Upper lobe of left lung (tissue), 6 donors: ENCODE data around the gene CCDC142. TPM values are rescaled to one million over a fixed set of nuclear protein-coding genes. Genes with fewer than 3 reads are reported as not detected.
"Not testable (repeated sequence)": the region's sequence is repeated elsewhere in the genome, so short reads cannot be mapped to it uniquely, and the experiment has no call there.

Experiments used
- ATAC-seq, 2 donors: fragments of 200-7000 bp; cut with Tn5 transposase; one replicate each; pipeline ENCODE4 v1.9.1; 2022; ENCODE audit warnings: mild to moderate bottlenecking in 2 of 2, moderate library complexity in 2 of 2; ENCODE audit not compliant: low FRiP score in 2 of 2
- DNase-seq, 2 donors: peaks; one replicate each; pipeline ENCODE4 v3.0.0-alpha.2; 2019 to 2020
- H3K27ac ChIP-seq, 4 donors: fragments of 200-600 bp; sonication (generic); one replicate each; pipeline ENCODE4 v1.5.1; 2016 to 2019
- H3K27me3 ChIP-seq, 4 donors: fragments of 200-600 bp; sonication (generic); one replicate each; pipeline ENCODE4 v1.5.1; 2017 to 2019
- H3K36me3 ChIP-seq, 4 donors: fragments of 200-600 bp; sonication (generic); one replicate each; pipeline ENCODE4 v1.5.1; 2016 to 2019
- H3K4me1 ChIP-seq, 4 donors: fragments of 200-600 bp; sonication (generic); one replicate each; pipeline ENCODE4 v1.5.1; 2018 to 2019
- H3K4me3 ChIP-seq, 4 donors: fragments of 200-600 bp; sonication (generic); one replicate each; pipeline ENCODE4 v1.5.1; 2017 to 2019; ENCODE audit warnings: mild to moderate bottlenecking in 2 of 4, moderate library complexity in 1 of 4
- H3K9me3 ChIP-seq, 4 donors: fragments of 200-600 bp; sonication (generic); one replicate each; pipeline ENCODE4 v1.5.1; 2018 to 2019
- CTCF ChIP-seq, 6 experiments: fragments of 450-650 bp in 4 of 6; fragments of 200-600 bp in 2 of 6; sonication (generic) in 2 of 6; IDR thresholded peaks; one replicate each; pipeline ENCODE4 v1.5.1; 2016 to 2019; ENCODE audit warnings: antibody characterized with exemption in 6 of 6
- EP300 ChIP-seq, 4 donors: sonication (generic); formaldehyde crosslinking; IDR thresholded peaks; one replicate each; pipeline ENCODE4 v1.5.1; 2017; ENCODE audit warnings: antibody characterized with exemption in 4 of 4, control low read depth in 2 of 4
- POLR2A ChIP-seq, 4 donors: fragments of 450-650 bp; IDR thresholded peaks; one replicate each; pipeline ENCODE4 v1.5.1; 2016 to 2017; ENCODE audit warnings: antibody characterized with exemption in 4 of 4, mild to moderate bottlenecking in 2 of 4
- POLR2AphosphoS5 ChIP-seq, 2 donors: sonication (generic); formaldehyde crosslinking; IDR thresholded peaks; one replicate each; pipeline ENCODE4 v1.5.1; 2017; ENCODE audit warnings: antibody characterized with exemption in 2 of 2
- WGBS, 2 donors: methylation state at CpG; one replicate each; pipeline ENCODE4 v1.1.5; 2017 to 2018; 5-methylcytosine and 5-hydroxymethylcytosine counted together
- total RNA-seq, 6 donors: library from RNA; depleted of rRNA in 4 of 6; stranded (reverse); fragments of >200 nt in 4 of 6; gene quantifications; one replicate each; pipeline versions ENCODE4 v1.1.0 to v1.2.1, GENCODE V29; 2016 to 2021
- donor health status: DM: no; HTN: no; CAD: no; lungs with moderate emphysema.
- donor health status: DM: no; HTN: yes; CAD: no; lungs with severe emphysema.

CCDC142 gene
- total RNA-seq, 6 donors from 2014 or later: 14.8 to 67.1 (median 19.8) TPM

- Histone ChIP-seq H3K36me3 (peaks cover 0 to 21% (median 12%) of the 10 kb centered on the region in 4 donors), H3K27ac (peak within 1 kb of the TSS; percentile 86 to 93 (median 90)), H3K27me3 (no peaks in the 10 kb centered on the region), H3K4me3 (peak within 1 kb of the TSS; percentile 62 to 80 (median 74)), H3K9me3 (no peaks in the 10 kb centered on the region), H3K4me1 (peaks cover 21 to 30% (median 27%) of the 10 kb centered on the region in 4 donors)
- peak; percentile 94 to 96 for DNase-seq
- peak; percentile 95 to 99 for TF ChIP-seq POLR2AphosphoS5 (IDR thresholded peaks at IDR 0.05)
- peak in 1 of 6 experiments; percentile 7 for TF ChIP-seq CTCF (IDR thresholded peaks at IDR 0.05)
- peak in 3 of 4 donors; percentile 50 to 93 (median 68) for TF ChIP-seq POLR2A (IDR thresholded peaks at IDR 0.05)
- peak in 1 of 4 donors; percentile 65 for TF ChIP-seq EP300 (IDR thresholded peaks at IDR 0.05)
- peak; percentile 95 to 99 for ATAC-seq
- 1% methylated on average over 56 to 58 of the region's 66 CpGs for WGBS, 2 donors
Measured at GRCh38 chr2:74472086-74472944, 10.5 kb downstream of the CCDC142 start, which contains the start of gene MRPL53. TSS of gene MRPL53 (minus strand) at chr2:74472680. CDS start at chr2:74472660, 20 bp downstream.

GRCh38 chr2:74471332-74472065, 11.3 kb downstream of the CCDC142 start:
- DNase-seq (no peak), ATAC-seq (no peak)
- peak overlapping the region; percentile 86 to 93 (median 90) for H3K27ac ChIP-seq
- no peaks in the 10 kb centered on the region for H3K27me3 ChIP-seq
- peaks cover 0 to 19% (median 12%) of the 10 kb centered on the region in 4 donors for H3K36me3 ChIP-seq
- H3K4me1 ChIP-seq: peaks cover 13 to 22% (median 19%) of the 10 kb centered on the region in 4 donors
- TF ChIP-seq POLR2A (IDR thresholded peaks at IDR 0.05) (no peak), POLR2AphosphoS5 (IDR thresholded peaks at IDR 0.05) (no peak), EP300 (IDR thresholded peaks at IDR 0.05) (no peak), CTCF (IDR thresholded peaks at IDR 0.05) (no peak)
- no peaks in the 10 kb centered on the region for H3K9me3 ChIP-seq
- 62 to 68% methylated on average over 16 of the region's 16 CpGs for WGBS, 2 donors
- H3K4me3 ChIP-seq: peak overlapping the region; percentile 62 to 80 (median 74)

DNA sequence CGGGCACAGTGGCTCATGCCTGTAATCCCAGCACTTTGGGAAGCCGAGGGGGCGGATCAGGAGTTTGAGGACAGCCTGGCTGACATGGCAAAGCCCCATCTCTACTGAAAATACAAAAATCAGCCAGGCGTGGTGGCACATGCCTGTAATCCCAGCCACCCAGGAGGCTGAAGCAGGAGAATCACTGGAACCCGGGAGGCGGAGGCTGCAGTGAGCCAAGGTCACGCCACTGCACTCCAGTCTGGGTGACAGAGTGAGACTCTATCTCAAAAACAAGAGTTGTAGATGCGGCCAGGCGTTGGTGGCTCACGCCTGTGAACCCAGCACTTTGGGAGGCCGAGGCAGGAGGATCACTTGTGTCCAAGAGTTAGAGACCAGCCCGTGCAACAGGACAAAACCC, 12.1 kb downstream of the CCDC142 start:
- 95 to 96% methylated on average over 12 of the region's 12 CpGs for WGBS, 2 donors
- DNase-seq: peak in 1 of 2 donors; percentile 25
- ATAC-seq, H3K27me3 ChIP-seq, H3K4me3 ChIP-seq, H3K9me3 ChIP-seq, H3K27ac ChIP-seq: not testable (repeated sequence)
- Histone ChIP-seq H3K4me1 (peaks cover 18 to 26% (median 23%) of the 10 kb centered on the region in 4 donors), H3K36me3 (peaks cover 0 to 17% (median 11%) of the 10 kb centered on the region in 4 donors)

DNA sequence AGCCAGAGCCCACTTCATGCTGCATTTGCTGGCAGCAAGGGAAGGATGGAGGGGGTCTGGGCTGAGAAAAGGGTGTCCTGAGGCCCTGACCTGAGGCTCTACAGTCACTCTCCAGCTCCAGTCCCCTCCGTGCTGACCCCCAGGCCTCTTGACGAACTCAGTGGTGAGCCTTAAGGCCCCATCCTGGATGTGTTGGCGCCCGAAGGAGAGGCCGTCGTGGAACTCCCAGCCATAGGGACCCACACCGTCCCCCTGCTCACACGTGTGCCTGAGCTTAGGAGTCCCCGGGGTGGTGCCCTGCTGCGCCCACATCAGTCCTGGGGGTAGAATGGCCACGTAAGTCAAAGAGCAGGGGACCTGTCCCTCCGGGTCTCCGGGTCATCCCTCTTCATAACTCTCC, 18.4 kb downstream of the CCDC142 start:
- ATAC-seq: peak in 1 of 2 donors; percentile 1
- H3K4me1 ChIP-seq: peaks cover 15 to 29% (median 19%) of the 10 kb centered on the region in 4 donors
- WGBS, 2 donors: 3 to 6% methylated on average over 9 to 13 of the region's 13 CpGs

More for the DNA sequence above, 18.4 kb downstream of the CCDC142 start:
- no peak for DNase-seq
- TF ChIP-seq EP300 (IDR thresholded peaks at IDR 0.05) (no peak), POLR2AphosphoS5 (IDR thresholded peaks at IDR 0.05) (no peak), POLR2A (IDR thresholded peaks at IDR 0.05) (no peak), CTCF (IDR thresholded peaks at IDR 0.05) (no peak)
- no peaks in the 10 kb centered on the region for H3K9me3 ChIP-seq
- peak overlapping the region; percentile 70 to 99 (median 86) for H3K4me3 ChIP-seq
- H3K27ac ChIP-seq: peak overlapping the region; percentile 71 to 91 (median 84)
- H3K36me3 ChIP-seq: peaks cover 0 to 26% (median 12%) of the 10 kb centered on the region in 4 donors
- no peaks in the 10 kb centered on the region for H3K27me3 ChIP-seq
